Dendritic cell treated with granulocyte-macrophage colony-stimulating factor and Interleukin-4, amounts not matched to agents 40 ng/mL and 50 ng/mL, for 4 days (primary cell): ENCODE measurements around the gene TRANK1.

Experiments
- H3K27ac Mint-ChIP-seq: one replicate; pipeline ENCODE4 v1.8.0; 2022; ENCODE audit warnings: mild to moderate bottlenecking, mixed read lengths
- H3K27me3 Mint-ChIP-seq: one replicate; pipeline ENCODE4 v1.8.0; 2022; ENCODE audit warnings: mild to moderate bottlenecking, mixed read lengths
- H3K36me3 Mint-ChIP-seq: one replicate; pipeline ENCODE4 v1.8.0; 2022; ENCODE audit warnings: low read depth, mixed read lengths
- H3K4me1 Mint-ChIP-seq: one replicate; pipeline ENCODE4 v1.8.0; 2022; ENCODE audit warnings: low read depth, mixed read lengths
- H3K4me3 Mint-ChIP-seq: one replicate; pipeline ENCODE4 v1.8.0; 2022; ENCODE audit warnings: mild to moderate bottlenecking, moderate library complexity, mixed read lengths
- H3K9me3 Mint-ChIP-seq: one replicate; pipeline ENCODE4 v1.8.0; 2022; ENCODE audit warnings: mixed read lengths
- intact Hi-C: fragments of 100-400 bp; cut with micrococcal nuclease; formaldehyde crosslinking; loops from one replicate; pipeline ENCODE4 v1.15.0; 2022

TRANK1 gene

DNA sequence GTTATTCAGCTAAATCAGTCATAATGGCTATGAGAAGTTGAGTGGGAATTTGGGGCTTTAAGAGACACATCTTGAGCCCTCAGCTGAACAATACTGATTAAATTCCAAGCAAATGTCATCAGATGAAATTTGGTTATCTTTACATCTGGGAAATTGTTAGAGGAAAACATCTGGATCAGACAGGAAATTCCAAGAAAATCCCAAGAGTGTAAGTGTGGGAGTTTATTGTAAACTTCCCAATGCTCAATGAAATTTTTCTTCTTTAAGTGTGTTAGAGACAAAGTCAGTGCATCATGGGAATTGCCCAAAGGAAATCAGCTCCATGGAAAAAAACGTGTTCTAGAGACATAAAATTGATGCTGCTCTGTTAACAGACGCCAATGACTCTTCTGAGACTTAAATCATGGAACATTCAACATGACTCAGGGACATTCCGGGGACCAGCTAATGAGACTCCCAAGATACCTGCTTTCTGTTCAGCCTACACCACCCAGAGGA is 160.7 kb downstream of the TRANK1 start:
- intact Hi-C loops: no loop called here
- H3K4me3 Mint-ChIP-seq: no peak overlapping the region
- H3K4me1 Mint-ChIP-seq: peaks cover 39% of the 10 kb centered on the region
- no peaks in the 10 kb centered on the region for H3K9me3 Mint-ChIP-seq
- no peak overlapping the region for H3K27ac Mint-ChIP-seq
- H3K36me3 Mint-ChIP-seq: no peaks in the 10 kb centered on the region
- peaks cover 2% of the 10 kb centered on the region for H3K27me3 Mint-ChIP-seq

- no peak overlapping the region for H3K4me3 Mint-ChIP-seq
- intact Hi-C loops: no loop called here
- no peaks in the 10 kb centered on the region for H3K36me3 Mint-ChIP-seq
- no peaks in the 10 kb centered on the region for H3K9me3 Mint-ChIP-seq
- H3K27me3 Mint-ChIP-seq: peaks cover 2% of the 10 kb centered on the region
- peak overlapping the region; percentile 27 for H3K27ac Mint-ChIP-seq
- peaks cover 33% of the 10 kb centered on the region for H3K4me1 Mint-ChIP-seq
These were observed 167.2 kb downstream of the TRANK1 start for GRCh38 chr3:36777424-36778218.
